ENCODE data around the gene DHRS12. TPM values are rescaled to one million over a fixed set of nuclear protein-coding genes. Genes with fewer than 3 reads are reported as not detected.

DHRS12 gene
- total RNA-seq, 1 experiment from 2014 or later, result 2.6 TPM

DNA sequence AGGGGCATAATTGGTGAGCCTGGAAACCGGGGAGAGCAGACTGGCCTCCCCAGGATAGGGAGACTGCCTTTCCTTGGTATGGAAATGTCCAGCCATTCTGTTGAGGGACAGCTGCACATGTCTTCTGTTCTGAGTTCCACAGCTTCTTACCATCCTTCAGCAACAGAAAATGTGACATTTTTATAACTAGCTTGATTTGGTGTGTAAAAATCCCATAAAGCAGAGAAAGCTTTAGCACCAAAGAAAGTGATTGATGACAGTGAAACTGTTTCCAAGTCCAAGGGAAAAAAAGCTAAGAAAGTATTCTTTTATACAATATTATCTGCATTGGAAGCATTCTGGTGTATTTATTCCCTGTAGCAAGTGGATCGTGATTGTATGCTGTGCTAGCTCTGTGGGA, 61.9 kb downstream of the DHRS12 start:
- no peak for ATAC-seq
- H3K9ac ChIP-seq (ENCODE audit: low read length), result no peak overlapping the region
- BruUV-seq (replicated peaks), result no TSS peak
- no peak overlapping the region for H2AFZ ChIP-seq (ENCODE audit: low read length)
- H3K36me3 ChIP-seq (ENCODE audit: low read depth, low read length), result peaks cover 10% of the 10 kb centered on the region
- no peak overlapping the region for H3K4me3 ChIP-seq (ENCODE audit: low read length)
- H3K9me3 ChIP-seq (ENCODE audit: low read length), result no peaks in the 10 kb centered on the region
- no peak for DNase-seq
- H3K79me2 ChIP-seq (ENCODE audit: low read length), result no peaks in the 10 kb centered on the region
- no peaks in the 10 kb centered on the region for H3F3A ChIP-seq (ENCODE audit: low read length, unreplicated experiment)
- H3K4me1 ChIP-seq (ENCODE audit: insufficient read depth, low read length), result no peaks in the 10 kb centered on the region
- TF ChIP-seq, protein P1, sequence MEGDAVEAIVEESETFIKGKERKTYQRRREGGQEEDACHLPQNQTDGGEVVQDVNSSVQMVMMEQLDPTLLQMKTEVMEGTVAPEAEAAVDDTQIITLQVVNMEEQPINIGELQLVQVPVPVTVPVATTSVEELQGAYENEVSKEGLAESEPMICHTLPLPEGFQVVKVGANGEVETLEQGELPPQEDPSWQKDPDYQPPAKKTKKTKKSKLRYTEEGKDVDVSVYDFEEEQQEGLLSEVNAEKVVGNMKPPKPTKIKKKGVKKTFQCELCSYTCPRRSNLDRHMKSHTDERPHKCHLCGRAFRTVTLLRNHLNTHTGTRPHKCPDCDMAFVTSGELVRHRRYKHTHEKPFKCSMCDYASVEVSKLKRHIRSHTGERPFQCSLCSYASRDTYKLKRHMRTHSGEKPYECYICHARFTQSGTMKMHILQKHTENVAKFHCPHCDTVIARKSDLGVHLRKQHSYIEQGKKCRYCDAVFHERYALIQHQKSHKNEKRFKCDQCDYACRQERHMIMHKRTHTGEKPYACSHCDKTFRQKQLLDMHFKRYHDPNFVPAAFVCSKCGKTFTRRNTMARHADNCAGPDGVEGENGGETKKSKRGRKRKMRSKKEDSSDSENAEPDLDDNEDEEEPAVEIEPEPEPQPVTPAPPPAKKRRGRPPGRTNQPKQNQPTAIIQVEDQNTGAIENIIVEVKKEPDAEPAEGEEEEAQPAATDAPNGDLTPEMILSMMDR (conservative IDR thresholded peaks at IDR 0.05; ENCODE audit: low read depth, low read length), result no peak
- TF ChIP-seq EZH2 (IDR thresholded peaks at IDR 0.05; ENCODE audit: low read length, unreplicated experiment) (no peak), EZH2phosphoT487 (IDR thresholded peaks at IDR 0.05; ENCODE audit: borderline replicate concordance, low read length) (no peak)
- POLR2A ChIA-PET (ENCODE audit: unreplicated experiment), result no interaction called here
- CTCF ChIA-PET, result no interaction called here
- intact Hi-C loops (cut with micrococcal nuclease), result no loop called here
- no peak overlapping the region for H3K4me2 ChIP-seq (ENCODE audit: low read length)
- no peaks in the 10 kb centered on the region for H4K20me1 ChIP-seq (ENCODE audit: low read length)
- H3K27ac ChIP-seq (ENCODE audit: low read length), result no peak overlapping the region
- no peaks in the 10 kb centered on the region for H3K9me2 ChIP-seq (replicated peaks; ENCODE audit: low read length)
- no peaks in the 10 kb centered on the region for H3K27me3 ChIP-seq (ENCODE audit: low read length)

DNA sequence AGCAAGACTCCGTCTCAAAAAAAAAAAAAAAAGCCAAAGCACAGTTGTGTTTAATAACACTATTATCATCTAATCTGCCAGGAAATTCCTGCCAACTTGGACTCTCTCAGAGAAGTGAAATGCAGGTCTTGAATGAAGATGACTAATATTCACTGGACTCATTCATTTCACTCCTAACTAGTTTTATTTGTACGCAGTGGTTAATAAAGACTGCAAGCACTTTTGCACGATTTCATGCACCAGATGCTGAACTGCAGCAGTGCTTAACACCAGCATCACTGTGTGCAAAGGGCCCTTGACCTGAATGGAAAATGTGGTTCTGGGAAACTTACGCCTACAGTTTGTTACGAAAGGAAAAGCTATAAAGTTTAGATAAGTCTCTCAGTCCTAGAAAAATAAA, 63.3 kb downstream of the DHRS12 start:
- no peaks in the 10 kb centered on the region for H3K4me1 ChIP-seq (ENCODE audit: insufficient read depth, low read length)
- no peak overlapping the region for H3K27ac ChIP-seq (ENCODE audit: low read length)
- H2AFZ ChIP-seq (ENCODE audit: low read length), result no peak overlapping the region
- ChIA-PET CTCF (no interaction called here), POLR2A (ENCODE audit: unreplicated experiment) (no interaction called here)
- DNase-seq (no peak), ATAC-seq (no peak)
- TF ChIP-seq EZH2 (IDR thresholded peaks at IDR 0.05; ENCODE audit: low read length, unreplicated experiment), result no peak
- no peak for TF ChIP-seq EZH2phosphoT487 (IDR thresholded peaks at IDR 0.05; ENCODE audit: borderline replicate concordance, low read length)
- TF ChIP-seq, protein P1 (conservative IDR thresholded peaks at IDR 0.05; ENCODE audit: low read depth, low read length), result no peak
- no peaks in the 10 kb centered on the region for H3K79me2 ChIP-seq (ENCODE audit: low read length)
- H3K9me2 ChIP-seq (replicated peaks; ENCODE audit: low read length), result no peaks in the 10 kb centered on the region
- H3K4me2 ChIP-seq (ENCODE audit: low read length), result no peak overlapping the region
- no peaks in the 10 kb centered on the region; the same call in 1 of the 2 replicates for H3K36me3 ChIP-seq (ENCODE audit: low read depth, low read length)
- no peaks in the 10 kb centered on the region for H3F3A ChIP-seq (ENCODE audit: low read length, unreplicated experiment)
- intact Hi-C loops (cut with micrococcal nuclease), result no loop called here
- H4K20me1 ChIP-seq (ENCODE audit: low read length), result no peaks in the 10 kb centered on the region
- BruUV-seq (replicated peaks), result no TSS peak
- H3K4me3 ChIP-seq (ENCODE audit: low read length), result no peak overlapping the region
- no peaks in the 10 kb centered on the region for H3K9me3 ChIP-seq (ENCODE audit: low read length)
- no peak overlapping the region for H3K9ac ChIP-seq (ENCODE audit: low read length)
- H3K27me3 ChIP-seq (ENCODE audit: low read length), result no peaks in the 10 kb centered on the region

DNA sequence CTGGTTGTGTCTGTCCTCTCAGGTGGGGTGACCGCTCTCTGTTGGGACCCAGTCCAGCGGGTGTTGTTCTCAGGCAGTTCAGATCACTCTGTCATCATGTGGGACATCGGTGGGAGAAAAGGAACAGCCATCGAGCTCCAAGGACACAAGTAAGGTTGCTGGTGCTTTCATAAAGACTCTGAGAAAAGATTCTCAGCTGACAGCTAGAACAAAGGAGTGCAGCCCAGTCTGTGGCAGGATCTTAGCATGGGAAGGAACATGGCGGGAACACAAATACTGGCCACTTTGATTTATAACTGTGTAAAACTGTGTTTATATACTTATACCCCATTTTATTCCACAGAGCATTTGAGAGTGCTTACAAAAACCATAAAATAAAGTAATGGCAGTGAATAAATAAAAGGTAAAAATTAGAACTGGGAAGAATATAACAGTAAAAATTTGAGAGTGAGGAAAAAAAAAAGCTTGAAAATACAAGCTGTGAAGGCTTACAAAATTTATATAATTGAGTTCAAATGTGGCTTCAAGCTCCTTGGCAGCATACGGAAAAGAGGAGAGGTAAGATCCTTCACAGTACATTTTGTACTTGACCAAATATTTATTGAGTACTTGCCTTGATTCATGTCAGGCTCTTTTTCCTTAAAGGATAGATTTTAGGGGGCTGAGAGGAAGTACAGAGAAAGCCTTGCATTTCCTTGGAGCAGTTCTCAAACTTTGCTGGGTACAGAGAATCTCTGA, 64.8 kb downstream of the DHRS12 start:
- no peak overlapping the region for H3K4me2 ChIP-seq (ENCODE audit: low read length)
- no peaks in the 10 kb centered on the region for H3K9me2 ChIP-seq (replicated peaks; ENCODE audit: low read length)
- H2AFZ ChIP-seq (ENCODE audit: low read length), result no peak overlapping the region
- H3K79me2 ChIP-seq (ENCODE audit: low read length), result no peaks in the 10 kb centered on the region
- no peaks in the 10 kb centered on the region for H3K27me3 ChIP-seq (ENCODE audit: low read length)
- DNase-seq (no peak), ATAC-seq (no peak)
- H3K4me1 ChIP-seq (ENCODE audit: insufficient read depth, low read length), result no peaks in the 10 kb centered on the region
- H4K20me1 ChIP-seq (ENCODE audit: low read length), result no peaks in the 10 kb centered on the region
- ChIA-PET CTCF (no interaction called here), POLR2A (ENCODE audit: unreplicated experiment) (interaction anchor here (0.6 kb wide), 2 partner anchors 286 to 681 kb away, joined by 3 to 4 read pairs; no protein-coding TSS in a partner anchor)
- no peaks in the 10 kb centered on the region; the same call in 1 of the 2 replicates for H3K36me3 ChIP-seq (ENCODE audit: low read depth, low read length)
- no peak overlapping the region for H3K27ac ChIP-seq (ENCODE audit: low read length)
- no TSS peak for BruUV-seq (replicated peaks)
- intact Hi-C loops (cut with micrococcal nuclease), result no loop called here
- H3K9me3 ChIP-seq (ENCODE audit: low read length), result no peaks in the 10 kb centered on the region
- no peak overlapping the region for H3K4me3 ChIP-seq (ENCODE audit: low read length)
- no peak overlapping the region for H3K9ac ChIP-seq (ENCODE audit: low read length)
- TF ChIP-seq, protein P1 (conservative IDR thresholded peaks at IDR 0.05; ENCODE audit: low read depth, low read length), result no peak
- TF ChIP-seq EZH2 (IDR thresholded peaks at IDR 0.05; ENCODE audit: low read length, unreplicated experiment) (no peak), EZH2phosphoT487 (IDR thresholded peaks at IDR 0.05; ENCODE audit: borderline replicate concordance, low read length) (no peak)
- no peaks in the 10 kb centered on the region for H3F3A ChIP-seq (ENCODE audit: low read length, unreplicated experiment)
